NT2/D1 (cell line): ENCODE data around the gene ACAP2.

Source experiments
- DNase-seq: peaks from one replicate; pipeline ENCODE4 v3.0.0-alpha.2; 2011; ENCODE audit warnings: low read depth, low spot score
- H3K27me3 ChIP-seq: 2 replicates; pipeline ENCODE4 v1.6.0; 2011; ENCODE audit warnings: mild to moderate bottlenecking; ENCODE audit not compliant: insufficient read length, insufficient read depth
- H3K36me3 ChIP-seq: 2 replicates; pipeline ENCODE4 v1.6.1; 2011; ENCODE audit warnings: mild to moderate bottlenecking, low read length, mixed read lengths; ENCODE audit not compliant: insufficient read depth, insufficient read length
- H3K4me1 ChIP-seq: 2 replicates; pipeline ENCODE4 v1.5.1; 2011; ENCODE audit not compliant: insufficient read depth, insufficient read length
- H3K4me3 ChIP-seq: 2 replicates; pipeline ENCODE4 v1.5.1; 2011; ENCODE audit warnings: low read depth; ENCODE audit not compliant: insufficient read length
- H3K9ac ChIP-seq: 2 replicates; pipeline ENCODE4 v1.6.0; 2011; ENCODE audit warnings: low read depth; ENCODE audit not compliant: insufficient read length
- H3K9me3 ChIP-seq: 2 replicates; pipeline ENCODE4 v1.5.1; 2011; ENCODE audit warnings: mild to moderate bottlenecking, low read length; ENCODE audit not compliant: insufficient read depth
- SUZ12 ChIP-seq: IDR thresholded peaks from 2 replicates; pipeline ENCODE4 v1.6.1; 2011; ENCODE audit not compliant: insufficient read length, insufficient read depth; ENCODE audit errors: extremely low read depth
- YY1 ChIP-seq: IDR thresholded peaks from 2 replicates; pipeline ENCODE4 v1.6.1; 2011; ENCODE audit not compliant: insufficient read length, insufficient read depth
- ZNF274 ChIP-seq: IDR thresholded peaks from 2 replicates; pipeline ENCODE4 v1.6.1; 2011; ENCODE audit warnings: mild to moderate bottlenecking, low read depth, low read length

ACAP2 gene

GRCh38 chr3:195227871-195228270 is 214.9 kb downstream of the ACAP2 start:
- Histone ChIP-seq H3K27me3 (no peaks in the 10 kb centered on the region), H3K4me3 (no peak overlapping the region)

GRCh38 chr3:195226900-195227447 is 215.8 kb downstream of the ACAP2 start:
- peaks cover 35% of the 10 kb centered on the region for H3K36me3 ChIP-seq
- no peak for DNase-seq
- H3K9me3 ChIP-seq: no peaks in the 10 kb centered on the region
- H3K4me1 ChIP-seq: peaks cover 17% of the 10 kb centered on the region
- H3K27me3 ChIP-seq: no peaks in the 10 kb centered on the region
- H3K9ac ChIP-seq: no peak overlapping the region
- TF ChIP-seq ZNF274 (no peak), SUZ12 (no peak), YY1 (no peak)
- no peak overlapping the region for H3K4me3 ChIP-seq

More at GRCh38 chr3:195227871-195228270, 214.9 kb downstream of the ACAP2 start:
- Histone ChIP-seq H3K36me3 (peaks cover 30% of the 10 kb centered on the region), H3K9ac (no peak overlapping the region), H3K4me1 (peaks cover 16% of the 10 kb centered on the region), H3K9me3 (no peaks in the 10 kb centered on the region)
- TF ChIP-seq ZNF274: no peak
- TF ChIP-seq SUZ12: no peak
- no peak for TF ChIP-seq YY1
- DNase-seq: no peak

GRCh38 chr3:195226445-195226844 is 216.4 kb downstream of the ACAP2 start:
- H3K4me3 ChIP-seq: no peak overlapping the region
- TF ChIP-seq ZNF274: no peak
- no peak for TF ChIP-seq SUZ12
- TF ChIP-seq YY1: no peak
- peaks cover 23% of the 10 kb centered on the region for H3K4me1 ChIP-seq
- peaks cover 38% of the 10 kb centered on the region for H3K36me3 ChIP-seq
- no peak overlapping the region for H3K9ac ChIP-seq
- H3K9me3 ChIP-seq: no peaks in the 10 kb centered on the region
- H3K27me3 ChIP-seq: no peaks in the 10 kb centered on the region
- no peak for DNase-seq

GRCh38 chr3:195224980-195225580 is 217.7 kb downstream of the ACAP2 start:
- no peak for DNase-seq
- no peaks in the 10 kb centered on the region for H3K9me3 ChIP-seq
- no peaks in the 10 kb centered on the region for H3K27me3 ChIP-seq
- no peak overlapping the region for H3K9ac ChIP-seq
- peaks cover 26% of the 10 kb centered on the region for H3K4me1 ChIP-seq
- TF ChIP-seq ZNF274 (no peak), YY1 (no peak), SUZ12 (no peak)
- H3K4me3 ChIP-seq: no peak overlapping the region
- peaks cover 42% of the 10 kb centered on the region for H3K36me3 ChIP-seq
